ENCODE measurements around the gene OR2A25.

- TF ChIP-seq, protein P1, sequence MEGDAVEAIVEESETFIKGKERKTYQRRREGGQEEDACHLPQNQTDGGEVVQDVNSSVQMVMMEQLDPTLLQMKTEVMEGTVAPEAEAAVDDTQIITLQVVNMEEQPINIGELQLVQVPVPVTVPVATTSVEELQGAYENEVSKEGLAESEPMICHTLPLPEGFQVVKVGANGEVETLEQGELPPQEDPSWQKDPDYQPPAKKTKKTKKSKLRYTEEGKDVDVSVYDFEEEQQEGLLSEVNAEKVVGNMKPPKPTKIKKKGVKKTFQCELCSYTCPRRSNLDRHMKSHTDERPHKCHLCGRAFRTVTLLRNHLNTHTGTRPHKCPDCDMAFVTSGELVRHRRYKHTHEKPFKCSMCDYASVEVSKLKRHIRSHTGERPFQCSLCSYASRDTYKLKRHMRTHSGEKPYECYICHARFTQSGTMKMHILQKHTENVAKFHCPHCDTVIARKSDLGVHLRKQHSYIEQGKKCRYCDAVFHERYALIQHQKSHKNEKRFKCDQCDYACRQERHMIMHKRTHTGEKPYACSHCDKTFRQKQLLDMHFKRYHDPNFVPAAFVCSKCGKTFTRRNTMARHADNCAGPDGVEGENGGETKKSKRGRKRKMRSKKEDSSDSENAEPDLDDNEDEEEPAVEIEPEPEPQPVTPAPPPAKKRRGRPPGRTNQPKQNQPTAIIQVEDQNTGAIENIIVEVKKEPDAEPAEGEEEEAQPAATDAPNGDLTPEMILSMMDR (conservative IDR thresholded peaks at IDR 0.05; ENCODE audit: low read length) = no peak
- TF ChIP-seq EZH2phosphoT487 (IDR thresholded peaks at IDR 0.05; ENCODE audit: borderline replicate concordance, low read depth, low read length) = no peak
Measured at GRCh38 chr7:144032985-144033709, 36.5 kb upstream of the OR2A25 start.

Data from OCI-LY7 (cell line).